ENCODE measurements around the gene OR1F1.
A peak's percentile ranks its signal among the peaks of the same experiment; 100 is the strongest.
"Not testable (repeated sequence)": the region's sequence is repeated elsewhere in the genome, so short reads cannot be mapped to it uniquely, and the experiment has no call there.

OR1F1 gene

DNA sequence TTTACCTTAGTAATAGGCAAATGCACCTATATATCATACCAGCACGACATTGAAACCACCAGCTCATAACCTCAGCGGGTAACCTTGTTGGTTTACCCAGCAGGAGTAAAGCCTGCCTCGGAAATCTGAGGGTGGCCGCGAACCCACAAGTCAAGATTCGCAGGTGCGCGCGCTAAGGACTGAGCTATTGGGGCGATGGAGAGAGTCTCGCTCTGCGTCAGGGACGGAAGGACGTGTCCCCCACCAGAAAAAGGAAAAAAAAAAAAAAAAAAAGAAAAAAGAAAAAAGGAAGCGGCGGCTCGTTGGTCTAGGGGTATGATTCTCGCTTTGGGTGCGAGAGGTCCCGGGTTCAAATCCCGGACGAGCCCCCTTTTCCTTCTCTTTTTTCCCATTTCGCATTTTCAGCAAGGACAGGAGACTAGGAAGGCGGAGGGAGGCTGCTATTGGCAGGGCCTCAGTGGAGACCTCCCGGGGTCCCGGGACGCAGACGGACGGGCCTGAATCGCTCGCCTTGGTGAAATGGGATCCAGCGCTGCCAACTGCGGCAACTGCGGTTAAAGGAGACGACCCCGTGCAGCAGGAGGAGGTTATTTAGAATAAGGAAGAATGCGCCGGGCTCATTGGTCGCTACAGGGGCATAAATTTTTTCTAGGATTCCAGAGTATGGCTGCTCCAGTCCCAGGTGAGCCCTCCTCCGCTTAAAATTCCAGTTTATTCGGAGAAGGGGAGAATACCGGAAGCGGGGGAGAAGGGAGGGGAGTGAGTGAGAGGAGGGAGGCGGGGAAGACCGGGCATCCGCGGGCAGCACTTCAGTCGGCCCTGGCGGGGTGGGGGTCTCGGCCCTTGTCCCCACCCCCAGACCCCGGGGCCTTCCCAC lies at the start of gene OR1F1:
Gene OR1F1 (plus strand): TSS at position 407 of the 877 bp plus-strand sequence.
- DNase-seq, result peak; percentile 94

DNA sequence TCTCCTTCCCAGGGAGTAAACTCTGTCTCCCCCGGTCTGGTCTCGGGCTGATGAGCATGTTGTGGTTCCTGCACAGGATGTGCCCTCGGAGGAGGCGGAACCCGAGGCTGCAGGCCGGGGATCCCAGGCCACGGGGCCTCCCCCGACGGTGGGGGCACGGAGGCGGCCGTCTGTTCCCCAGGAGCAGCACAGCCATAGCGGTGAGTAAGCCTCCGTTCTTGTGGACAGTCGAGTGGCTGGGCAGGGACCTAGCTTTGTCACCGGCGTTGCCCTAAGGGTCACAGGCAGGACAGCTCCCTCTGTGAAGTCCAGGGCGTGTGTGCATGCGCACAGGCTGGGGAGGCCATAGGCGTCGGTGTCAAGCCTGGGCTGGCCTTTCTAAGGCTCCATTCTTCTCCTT lies 49.7 kb upstream of the OR1F1 start:
- DNase-seq, result no peak

- no peak for DNase-seq
Observed at GRCh38 chr16:3138823-3139426, 49.1 kb upstream of the OR1F1 start.

DNA sequence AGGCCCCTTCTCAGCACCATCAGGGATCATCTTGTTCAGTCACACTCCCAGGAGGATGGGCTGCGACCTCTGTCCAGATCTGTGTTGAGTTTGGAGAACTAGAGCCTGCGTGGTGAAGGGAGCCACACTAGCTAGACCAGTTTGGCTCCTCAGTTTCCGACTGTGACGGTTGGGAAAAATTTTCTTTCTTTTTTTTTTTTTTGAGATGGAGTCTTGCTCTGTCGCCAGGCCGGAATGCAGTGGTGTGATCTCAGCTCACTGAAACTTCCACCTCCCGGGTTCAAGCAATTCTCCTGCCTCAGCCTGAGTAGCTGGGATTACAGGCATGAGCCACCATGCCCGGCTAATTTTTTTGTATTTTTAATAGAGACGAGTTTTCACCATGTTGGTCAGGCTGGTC lies 48.4 kb upstream of the OR1F1 start:
- DNase-seq, result not testable (repeated sequence)

DNA sequence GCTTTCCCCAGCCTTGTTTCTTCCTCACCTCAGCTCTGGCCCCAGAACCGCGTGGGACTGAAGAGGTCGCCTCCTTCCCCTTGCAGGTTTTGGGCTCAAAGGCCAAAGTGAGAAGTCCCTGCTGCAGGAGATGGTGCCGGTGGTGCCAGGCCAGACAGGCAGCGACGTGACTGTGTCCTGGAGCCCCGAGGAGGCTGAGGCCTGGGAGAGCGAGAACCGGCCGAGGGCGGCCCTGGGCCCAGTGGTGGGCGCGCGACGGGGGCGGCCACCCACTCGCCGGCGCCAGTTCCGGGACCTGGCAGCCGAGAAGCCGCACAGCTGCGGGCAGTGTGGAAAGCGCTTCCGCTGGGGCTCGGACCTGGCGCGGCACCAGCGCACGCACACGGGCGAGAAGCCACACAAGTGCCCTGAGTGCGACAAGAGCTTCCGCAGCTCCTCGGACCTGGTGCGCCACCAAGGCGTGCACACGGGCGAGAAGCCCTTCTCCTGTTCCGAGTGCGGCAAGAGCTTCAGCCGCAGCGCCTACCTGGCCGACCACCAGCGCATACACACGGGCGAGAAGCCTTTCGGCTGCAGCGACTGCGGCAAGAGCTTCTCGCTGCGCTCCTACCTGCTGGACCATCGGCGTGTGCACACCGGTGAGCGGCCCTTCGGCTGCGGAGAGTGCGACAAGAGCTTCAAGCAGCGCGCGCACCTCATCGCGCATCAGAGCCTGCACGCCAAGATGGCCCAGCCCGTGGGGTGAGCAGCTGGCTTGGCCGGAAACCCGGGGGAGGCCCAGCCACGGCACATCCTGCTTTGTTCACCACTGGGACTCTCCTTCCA lies 47.2 kb upstream of the OR1F1 start:
- DNase-seq, result no peak

GRCh38 chr16:3141781-3142311 lies 46.2 kb upstream of the OR1F1 start:
- DNase-seq, result no peak

DNA sequence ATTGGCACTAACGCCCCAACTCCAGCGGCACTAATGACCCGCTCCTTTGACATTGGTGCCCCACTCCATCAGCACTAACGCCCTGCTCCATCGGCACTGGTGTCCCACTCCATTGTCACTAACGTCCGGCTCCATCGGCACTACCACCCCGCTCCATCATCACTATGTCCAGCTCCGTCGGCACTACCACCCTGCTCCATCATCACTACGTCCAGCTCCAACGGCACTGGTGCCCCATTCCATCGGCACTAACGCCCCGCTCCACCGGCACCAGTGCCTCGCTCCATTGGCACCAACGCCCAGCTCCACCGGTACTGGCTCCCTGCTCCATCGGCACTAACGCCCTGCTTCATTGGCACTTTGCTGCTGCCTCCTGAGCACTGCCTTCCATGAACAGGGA lies 45.7 kb upstream of the OR1F1 start:
- no peak for DNase-seq

GRCh38 chr16:3142770-3143169 lies 45.2 kb upstream of the OR1F1 start:
- DNase-seq, result no peak

DNA sequence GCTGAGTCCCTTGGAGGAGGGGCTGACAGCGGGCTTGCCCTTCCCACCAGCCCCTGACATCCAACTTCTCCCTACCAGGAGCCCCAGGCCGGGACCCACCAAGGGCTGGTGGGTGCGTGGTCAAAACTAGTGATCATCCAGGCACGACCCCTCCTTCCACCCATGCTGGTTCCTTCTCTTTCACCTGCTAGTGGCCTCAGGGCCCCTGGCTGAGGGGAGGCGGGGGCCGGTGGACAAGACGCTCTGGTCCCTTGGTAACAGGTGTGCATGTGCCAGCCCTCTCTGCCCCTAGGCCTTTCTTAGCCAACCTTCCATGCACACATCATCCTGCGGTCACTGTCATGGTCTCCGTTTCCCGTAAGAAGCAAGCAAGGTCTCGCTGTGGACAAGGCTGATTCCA lies 44.8 kb upstream of the OR1F1 start:
- no peak for DNase-seq

DNA sequence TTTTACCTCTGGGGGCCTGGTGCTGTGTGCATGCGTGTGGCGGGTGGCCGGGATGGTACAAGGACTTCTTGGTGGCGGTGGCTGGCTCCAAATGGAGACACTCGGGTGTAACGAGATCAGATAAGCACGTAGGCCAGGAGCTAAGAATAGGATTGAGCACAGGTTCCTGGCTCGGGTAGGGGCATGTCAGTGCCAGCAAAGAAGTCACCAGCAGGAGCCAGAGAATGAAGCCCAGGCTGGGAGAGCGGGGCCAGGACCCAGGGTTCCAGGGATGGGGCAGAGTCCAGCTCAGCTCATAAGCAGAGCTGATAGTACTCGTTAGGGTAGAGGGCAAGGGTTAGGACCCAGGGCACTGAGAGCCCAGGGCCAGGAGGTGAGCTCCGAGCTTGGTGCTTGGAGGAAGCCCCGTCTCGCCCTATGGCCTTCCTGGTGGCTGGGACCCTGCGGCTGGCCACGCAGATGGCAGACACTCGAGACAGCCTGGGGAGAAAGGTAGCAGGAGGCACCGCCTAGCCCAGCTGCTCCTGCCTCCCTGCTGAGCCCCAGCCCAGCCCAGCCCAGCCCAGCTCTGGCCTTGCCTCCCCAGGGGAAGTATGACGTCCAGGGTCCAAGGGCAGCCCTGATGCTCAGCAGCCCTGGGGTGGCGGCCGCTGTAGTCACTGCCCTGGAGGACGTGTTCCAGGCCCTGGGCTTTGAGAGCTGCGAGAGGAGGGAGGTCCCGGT lies 44.2 kb upstream of the OR1F1 start:
- DNase-seq, result no peak

DNA sequence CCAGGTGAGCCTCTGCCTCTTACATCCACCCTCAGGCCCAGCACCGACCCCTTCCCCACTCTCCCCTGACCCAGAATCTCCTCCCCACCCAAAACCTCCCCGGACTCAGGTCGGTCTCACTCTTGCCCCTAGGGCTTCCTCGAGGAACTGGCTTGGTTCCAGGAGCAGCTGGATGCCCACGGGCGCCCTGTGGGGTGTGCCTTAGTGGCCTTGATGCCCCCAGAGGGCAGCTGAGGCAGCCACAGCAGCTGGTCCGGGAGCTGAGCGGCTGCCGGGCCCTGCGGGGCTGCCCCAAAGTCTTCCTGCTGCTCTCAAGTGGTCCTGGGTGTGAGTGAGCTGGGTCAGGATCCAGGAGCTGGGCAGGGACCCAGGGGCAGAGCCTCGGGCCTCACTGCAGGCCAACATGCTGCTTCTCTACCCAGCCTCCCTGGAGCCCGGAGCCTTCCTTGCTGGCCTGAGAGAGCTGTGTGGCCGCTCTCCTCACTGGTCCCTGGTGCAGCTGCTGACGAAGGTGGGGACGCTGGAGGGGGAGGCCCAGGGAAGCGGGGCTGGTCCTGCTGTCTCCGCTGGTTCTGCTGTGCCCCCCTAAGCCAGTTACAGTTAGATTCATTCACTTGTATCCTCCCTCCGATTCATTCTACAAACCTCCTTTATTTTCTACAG lies 43.6 kb upstream of the OR1F1 start:
- no peak for DNase-seq

DNA sequence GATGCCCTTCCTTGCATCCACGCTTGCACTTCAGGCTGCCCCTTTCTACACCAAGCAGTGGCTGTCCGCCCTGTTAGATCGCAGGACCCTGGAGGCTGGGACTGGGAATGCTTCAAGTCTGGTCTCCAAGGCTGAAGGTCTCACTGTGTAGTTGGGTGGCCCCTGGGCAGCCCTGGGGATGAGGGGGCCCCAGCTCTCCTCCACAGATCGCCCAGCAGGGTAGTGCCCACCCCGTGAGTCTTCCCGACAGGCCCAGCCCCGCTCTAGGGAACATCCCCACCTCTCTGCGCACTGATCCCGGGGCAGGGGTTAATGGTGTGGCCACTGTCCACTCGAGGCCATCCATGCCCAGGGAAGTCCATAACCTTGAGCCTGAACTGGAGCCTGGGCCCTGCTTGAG lies 42.9 kb upstream of the OR1F1 start:
- DNase-seq, result no peak

- DNase-seq, result no peak
Observed at GRCh38 chr16:3145660-3146059, 42.3 kb upstream of the OR1F1 start.

DNA sequence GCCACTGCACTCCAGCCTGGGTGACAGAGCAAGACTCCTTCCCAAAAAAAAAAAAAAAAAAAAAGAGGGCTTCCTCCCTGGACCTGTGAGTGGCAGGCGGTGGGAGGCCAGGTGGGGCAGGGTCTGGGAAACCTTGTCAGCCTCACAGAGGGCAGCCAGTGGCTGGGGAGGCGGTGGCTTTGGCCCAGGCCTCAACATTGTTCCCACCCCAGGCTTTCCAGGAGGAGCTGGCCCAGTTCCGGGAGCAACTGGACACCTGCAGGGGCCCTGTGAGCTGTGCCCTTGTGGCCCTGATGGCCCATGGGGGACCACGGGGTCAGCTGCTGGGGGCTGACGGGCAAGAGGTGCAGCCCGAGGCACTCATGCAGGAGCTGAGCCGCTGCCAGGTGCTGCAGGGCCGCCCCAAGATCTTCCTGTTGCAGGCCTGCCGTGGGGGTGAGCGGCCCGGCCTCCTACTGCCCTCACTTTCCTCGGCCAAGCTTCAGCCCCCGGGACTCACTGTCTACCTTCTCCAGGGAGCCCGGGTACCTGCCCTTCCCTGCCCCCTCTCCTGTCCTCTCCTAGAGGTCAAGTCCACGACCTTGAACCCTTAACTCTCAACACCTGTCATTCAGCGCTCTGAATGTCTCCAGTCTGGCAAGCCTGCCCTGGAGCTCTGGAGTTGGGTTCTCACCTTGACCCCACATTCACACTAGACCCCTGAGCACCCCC lies 40.8 kb upstream of the OR1F1 start:
- no peak for DNase-seq

DNA sequence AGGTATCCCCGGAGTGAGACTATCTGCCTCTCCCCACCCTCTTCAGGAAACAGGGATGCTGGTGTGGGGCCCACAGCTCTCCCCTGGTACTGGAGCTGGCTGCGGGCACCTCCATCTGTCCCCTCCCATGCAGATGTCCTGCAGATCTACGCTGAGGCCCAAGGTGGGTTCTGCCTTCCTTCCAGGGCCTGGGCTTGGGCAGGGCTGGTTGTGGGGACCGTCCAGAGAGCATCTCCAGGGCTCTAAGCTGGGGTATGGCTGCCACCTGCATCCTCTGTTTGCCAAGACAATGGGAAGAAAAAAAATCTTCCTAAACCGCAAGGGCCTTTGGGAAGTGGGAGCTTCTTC lies 40.3 kb upstream of the OR1F1 start:
- no peak for DNase-seq

- DNase-seq, result no peak
Observed at GRCh38 chr16:3148256-3149192, 39.5 kb upstream of the OR1F1 start.

GRCh38 chr16:3149193-3149530 lies 38.8 kb upstream of the OR1F1 start:
- no peak for DNase-seq

DNA sequence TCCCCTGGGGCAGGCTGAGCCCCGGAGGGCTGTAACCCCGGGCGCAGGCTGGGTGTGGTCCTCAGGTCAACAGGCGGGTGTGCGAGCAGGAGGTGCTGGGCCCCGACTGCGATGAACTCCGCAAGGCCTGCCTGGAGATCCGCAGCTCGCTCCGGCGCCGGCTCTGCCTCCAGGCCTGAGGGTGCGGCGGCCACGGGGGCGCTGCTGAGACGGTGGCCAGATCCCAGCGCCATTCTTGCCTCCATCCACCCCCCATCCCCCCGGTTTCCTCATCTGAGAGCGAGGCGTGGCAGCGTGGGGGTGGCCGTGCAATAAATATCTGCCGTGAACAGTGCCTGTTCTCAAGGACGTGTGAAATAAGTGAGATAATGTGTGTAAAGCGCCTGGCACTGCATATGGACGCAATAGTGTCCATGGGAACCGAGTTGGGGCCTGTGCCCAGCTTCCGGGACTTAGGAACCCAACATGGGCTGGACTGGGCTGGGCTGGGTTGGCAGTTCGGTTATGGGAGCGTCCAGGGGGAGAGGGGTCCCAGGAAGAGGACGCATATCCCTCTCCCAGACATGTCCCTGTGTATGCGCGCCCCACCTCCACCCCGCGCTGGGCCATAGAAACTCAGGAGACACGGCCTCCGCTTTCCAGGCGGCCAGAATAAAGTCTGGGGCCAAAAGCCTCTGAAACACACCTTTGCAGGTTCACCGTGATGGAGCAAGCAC lies 38.2 kb upstream of the OR1F1 start:
- peak; percentile 72 for DNase-seq

GRCh38 chr16:3150346-3151218 lies 37.4 kb upstream of the OR1F1 start:
- DNase-seq, result peak; percentile 98
